GM10847 (cell line): ENCODE data around the gene PPM1K.

Experiments used
- POLR2A ChIP-seq: IDR thresholded peaks from 2 replicates; pipeline ENCODE4 v1.6.1; 2011; ENCODE audit not compliant: insufficient read length; ENCODE audit errors: extremely low read depth

PPM1K gene

DNA sequence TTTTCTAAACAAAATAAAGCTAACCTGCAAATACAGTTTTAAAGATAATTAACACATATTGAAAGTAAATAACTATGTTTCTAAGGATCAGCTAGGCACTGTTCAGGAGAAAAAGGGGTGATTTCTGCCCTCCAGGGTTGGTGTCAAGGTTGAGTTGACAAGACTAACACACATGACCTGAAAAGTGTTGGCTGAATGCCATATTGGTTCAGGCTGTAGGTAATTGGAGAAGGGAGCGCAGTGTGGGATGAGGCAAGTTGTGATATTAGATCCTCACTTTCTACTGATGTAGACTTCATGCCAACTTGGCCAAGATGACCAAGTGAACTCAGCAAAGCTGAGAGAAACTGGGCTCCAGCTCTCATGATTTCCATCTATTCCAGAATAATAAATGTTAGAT is 42.2 kb downstream of the PPM1K start:
- TF ChIP-seq POLR2A: no peak

GRCh38 chr4:88240297-88240714 is 44.1 kb downstream of the PPM1K start:
- no peak for TF ChIP-seq POLR2A

DNA sequence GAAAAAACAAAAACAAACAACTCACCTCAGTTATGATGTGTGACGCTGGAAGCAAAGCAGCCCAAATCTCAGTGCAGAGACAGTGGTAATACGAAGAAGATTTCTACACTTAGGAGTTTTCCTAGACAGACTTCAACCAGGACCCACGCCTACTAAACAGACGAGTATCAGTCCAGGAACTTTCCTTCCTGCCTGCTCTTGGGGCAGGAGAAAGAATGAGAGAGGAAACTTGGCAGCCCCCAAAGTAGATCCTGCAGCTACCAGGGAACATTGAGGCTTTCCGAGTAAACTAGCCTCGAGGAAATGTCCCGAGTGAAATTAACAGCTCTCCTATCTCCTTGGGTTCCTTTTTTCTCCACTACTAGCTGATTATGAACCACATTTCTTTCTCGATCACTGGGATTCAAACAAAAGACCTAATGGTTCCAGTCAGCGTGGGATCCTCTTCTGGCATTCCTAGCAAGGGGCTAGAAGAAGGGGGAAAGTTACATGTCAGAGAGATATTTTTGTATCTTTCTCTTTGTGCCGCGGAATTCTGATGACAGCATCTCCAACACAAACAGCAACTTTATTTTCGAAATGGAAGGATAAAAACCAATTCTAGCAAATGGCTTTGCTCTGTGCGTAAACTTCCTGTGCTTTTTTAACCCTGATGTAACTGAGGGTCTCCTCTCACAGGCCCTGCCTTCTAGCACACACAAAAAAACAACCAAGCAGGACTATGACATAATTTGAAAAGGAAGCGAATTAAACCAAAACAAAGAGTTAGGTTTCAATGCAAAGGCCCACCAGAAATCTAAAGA is 53.2 kb downstream of the PPM1K start:
- TF ChIP-seq POLR2A: no peak

DNA sequence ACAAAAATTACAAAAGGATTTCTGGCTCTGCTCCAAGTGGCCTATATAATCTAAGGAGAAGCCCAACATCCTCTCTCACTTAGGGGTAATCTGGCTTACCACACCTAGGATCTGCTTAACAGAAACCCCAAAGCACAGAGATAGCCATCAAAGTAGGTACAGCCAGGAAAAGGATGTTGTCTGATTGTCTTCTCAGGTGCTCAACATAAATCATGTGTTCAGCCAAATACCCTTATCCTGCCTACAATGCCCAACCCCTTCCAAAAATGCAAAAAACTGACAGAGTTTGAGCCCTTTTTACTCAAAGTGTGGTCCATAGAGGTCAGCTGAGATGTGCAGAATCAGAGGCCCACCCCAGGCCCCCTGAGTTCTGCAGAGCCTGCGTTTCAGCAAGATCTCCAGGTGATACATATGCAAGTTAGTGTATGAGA is 53.9 kb downstream of the PPM1K start:
- TF ChIP-seq POLR2A: no peak

DNA sequence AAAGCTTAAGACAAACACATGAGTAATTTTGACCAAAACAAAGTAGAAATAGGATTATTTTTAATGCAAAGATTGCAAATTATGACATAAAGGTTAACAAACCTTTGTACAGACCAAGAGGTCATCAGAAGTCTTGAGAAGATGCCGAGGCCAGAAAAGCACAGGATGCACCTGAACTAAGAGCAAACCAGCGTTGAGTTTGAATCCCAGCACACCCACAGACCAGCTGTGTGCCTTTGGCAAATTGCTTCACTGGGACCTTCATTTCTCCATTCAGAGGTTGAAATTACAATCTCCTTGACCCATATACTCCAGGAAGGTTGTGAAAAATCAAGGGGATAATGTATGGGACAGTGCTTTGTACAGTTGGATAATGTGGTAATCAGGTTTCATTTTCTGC is 56.6 kb downstream of the PPM1K start:
- no peak for TF ChIP-seq POLR2A

DNA sequence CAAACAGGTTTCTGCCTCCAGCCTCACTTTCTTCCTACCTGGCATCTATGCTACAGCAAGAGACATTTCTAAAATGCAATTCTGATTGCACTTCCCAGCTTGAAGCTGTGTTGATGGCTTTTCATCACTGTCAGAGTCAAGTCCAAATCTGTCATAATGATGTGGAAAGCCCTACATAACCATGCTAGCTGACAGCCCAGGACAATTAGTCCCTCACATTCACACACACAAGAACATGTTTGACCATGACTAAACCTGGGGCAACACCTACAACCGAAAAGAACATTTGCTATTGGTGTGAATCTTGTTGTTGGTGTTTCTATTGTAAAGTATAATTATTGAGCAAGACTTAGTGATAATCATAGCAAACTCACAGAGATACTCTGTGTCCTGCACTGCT is 58.2 kb downstream of the PPM1K start:
- no peak for TF ChIP-seq POLR2A

DNA sequence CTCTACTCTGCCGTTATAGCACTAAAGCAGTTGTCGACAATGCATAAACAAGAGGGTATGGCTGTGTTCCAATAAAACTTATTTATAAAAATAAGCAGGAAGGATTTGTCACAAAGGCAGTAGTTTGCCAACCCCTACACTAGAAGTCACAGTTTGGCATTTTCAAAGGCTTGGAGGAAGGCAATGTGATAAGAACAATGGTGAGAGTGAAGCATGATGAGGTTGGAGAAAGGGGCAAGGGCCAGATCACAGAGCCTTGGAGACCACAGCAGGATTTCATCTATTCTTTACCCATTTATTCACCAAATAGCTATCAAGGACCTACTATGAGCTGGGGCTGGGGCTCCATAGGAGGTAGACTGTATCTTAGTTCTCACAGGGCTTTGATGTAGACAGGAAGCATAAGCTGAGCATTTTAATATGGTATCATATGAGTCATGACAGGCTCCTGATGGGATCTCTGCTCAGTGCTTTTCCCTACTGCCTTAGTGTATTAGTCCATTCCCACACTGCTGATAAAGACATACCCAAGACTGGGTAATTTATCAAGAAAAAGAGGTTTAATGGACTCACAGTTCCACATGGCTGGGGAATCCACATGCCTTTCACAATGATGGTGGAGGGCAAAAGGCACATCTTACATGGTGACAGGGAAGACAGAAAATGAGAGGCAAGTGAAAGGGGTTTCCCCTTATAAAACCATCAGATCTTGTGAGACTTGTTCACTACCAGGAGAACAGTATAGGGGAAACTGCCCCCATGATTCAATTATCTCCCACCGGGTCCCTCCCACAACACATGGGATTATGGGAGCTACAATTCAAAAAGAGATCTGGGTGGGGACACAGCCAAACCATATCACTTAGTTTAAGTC is 58.9 kb downstream of the PPM1K start:
- no peak for TF ChIP-seq POLR2A

DNA sequence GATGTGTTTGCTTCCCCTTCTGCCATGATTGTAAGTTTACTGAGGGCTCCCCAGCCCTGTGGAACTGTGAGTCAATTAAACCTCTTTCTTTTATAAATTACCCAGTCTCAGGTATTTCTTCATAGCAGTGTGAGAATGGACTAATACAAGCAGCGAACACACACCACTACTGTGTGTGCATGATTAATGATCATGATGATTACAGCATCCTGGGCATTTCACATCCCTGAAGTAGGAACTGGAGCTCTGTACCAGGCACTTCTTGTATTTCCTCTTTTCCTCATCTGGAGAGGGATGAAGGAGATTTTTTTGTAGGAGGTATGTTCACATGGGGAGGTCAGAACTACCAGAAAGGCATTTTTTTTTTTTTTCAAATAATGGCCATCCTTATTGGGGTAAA is 60.8 kb downstream of the PPM1K start:
- no peak for TF ChIP-seq POLR2A

- TF ChIP-seq POLR2A: no peak
Observed at GRCh38 chr4:88219099-88219498, 65.3 kb downstream of the PPM1K start.

DNA sequence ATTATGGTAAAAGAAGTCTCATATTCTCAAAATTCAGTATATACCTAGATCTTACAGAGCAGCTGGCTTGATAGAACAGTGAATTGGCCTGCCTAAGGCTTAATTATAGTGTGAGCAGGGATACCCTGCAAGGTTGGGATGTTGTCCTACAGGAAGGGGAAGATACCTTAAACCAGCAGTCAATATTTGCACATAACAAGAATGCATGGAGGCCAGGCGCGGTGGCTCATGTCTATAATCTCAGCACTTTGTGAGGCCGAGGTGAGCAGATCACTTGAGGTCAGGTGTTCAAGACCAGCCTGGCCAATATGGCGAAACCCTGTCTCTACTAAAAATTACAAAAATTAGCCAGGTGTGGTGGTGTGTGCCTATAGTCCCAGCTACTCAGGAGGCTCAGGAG is 67.2 kb downstream of the PPM1K start:
- no peak for TF ChIP-seq POLR2A

DNA sequence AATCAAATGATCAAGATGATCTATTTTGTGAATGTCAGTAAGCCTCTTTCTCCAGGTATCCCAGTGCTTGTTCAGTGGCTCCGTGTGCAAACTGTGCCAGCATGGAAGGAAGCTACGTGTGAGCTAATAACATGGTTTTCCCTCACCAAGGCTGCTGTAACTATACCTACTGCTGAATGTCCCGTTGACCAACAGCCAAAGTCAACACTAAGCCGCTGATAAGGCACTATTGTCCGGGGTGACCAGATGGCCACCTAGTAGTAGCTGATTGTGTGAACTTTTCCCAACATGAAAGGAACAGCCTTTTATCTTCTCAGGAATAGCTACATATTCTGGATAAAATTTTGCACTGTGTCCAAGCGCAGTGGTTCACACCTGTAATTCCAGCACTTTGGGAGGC is 68.0 kb downstream of the PPM1K start:
- TF ChIP-seq POLR2A: no peak

DNA sequence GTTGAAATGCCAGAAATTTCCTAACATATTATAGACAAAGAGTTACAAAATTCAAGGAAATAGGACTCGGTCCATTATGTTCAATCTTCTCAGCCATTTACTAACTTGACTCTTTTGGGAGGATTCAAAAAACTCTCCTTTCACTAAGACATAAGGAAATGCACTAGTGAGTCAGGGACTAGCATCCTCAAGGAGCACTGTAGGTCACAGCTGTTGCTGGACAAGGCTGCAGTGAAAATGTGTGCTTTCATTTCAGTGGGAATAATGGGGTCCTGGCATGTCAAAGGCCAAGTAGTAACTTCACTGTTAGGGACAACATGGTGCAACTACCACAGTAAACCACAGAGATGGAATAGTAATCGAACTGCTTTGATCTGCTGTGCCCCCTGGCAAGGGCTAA is 69.0 kb downstream of the PPM1K start:
- no peak for TF ChIP-seq POLR2A

GRCh38 chr4:88212253-88212561 is 72.2 kb downstream of the PPM1K start:
- no peak for TF ChIP-seq POLR2A

GRCh38 chr4:88211473-88212252 is 72.7 kb downstream of the PPM1K start:
- no peak for TF ChIP-seq POLR2A

- TF ChIP-seq POLR2A: no peak
Observed at GRCh38 chr4:88208156-88208555, 76.2 kb downstream of the PPM1K start.
